Measurements from ENCODE around the gene VEGFA.
A peak's percentile ranks its signal among the peaks of the same experiment; 100 is the strongest.

Gene VEGFA

DNA sequence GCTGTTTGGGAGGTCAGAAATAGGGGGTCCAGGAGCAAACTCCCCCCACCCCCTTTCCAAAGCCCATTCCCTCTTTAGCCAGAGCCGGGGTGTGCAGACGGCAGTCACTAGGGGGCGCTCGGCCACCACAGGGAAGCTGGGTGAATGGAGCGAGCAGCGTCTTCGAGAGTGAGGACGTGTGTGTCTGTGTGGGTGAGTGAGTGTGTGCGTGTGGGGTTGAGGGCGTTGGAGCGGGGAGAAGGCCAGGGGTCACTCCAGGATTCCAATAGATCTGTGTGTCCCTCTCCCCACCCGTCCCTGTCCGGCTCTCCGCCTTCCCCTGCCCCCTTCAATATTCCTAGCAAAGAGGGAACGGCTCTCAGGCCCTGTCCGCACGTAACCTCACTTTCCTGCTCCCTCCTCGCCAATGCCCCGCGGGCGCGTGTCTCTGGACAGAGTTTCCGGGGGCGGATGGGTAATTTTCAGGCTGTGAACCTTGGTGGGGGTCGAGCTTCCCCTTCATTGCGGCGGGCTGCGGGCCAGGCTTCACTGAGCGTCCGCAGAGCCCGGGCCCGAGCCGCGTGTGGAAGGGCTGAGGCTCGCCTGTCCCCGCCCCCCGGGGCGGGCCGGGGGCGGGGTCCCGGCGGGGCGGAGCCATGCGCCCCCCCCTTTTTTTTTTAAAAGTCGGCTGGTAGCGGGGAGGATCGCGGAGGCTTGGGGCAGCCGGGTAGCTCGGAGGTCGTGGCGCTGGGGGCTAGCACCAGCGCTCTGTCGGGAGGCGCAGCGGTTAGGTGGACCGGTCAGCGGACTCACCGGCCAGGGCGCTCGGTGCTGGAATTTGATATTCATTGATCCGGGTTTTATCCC, at the start of gene VEGFA:
VEGFA (plus strand) TSS at position 686 of the 846 bp plus-strand sequence.
- DNase-seq = peak; percentile 96

DNA sequence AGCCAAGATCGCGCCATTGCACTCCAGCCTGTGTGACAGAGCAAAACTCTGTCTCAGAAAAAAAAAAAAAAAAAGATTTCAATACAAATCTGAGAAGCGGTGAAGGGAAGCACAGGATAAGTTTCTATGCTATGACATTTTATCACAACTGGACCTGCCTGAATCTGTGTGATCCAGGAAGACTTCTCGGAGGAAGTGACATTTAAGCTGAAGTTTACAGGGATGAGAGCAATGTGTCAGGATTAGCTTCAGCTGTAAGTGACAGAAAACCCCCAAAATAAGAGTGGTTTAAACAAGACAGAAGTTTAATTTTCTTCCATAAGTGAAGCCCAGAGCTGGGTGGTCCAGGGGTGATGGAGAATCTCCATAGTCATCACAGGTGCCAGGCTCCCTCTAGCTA, 49.0 kb upstream of the VEGFA start:
- no peak for DNase-seq

DNA sequence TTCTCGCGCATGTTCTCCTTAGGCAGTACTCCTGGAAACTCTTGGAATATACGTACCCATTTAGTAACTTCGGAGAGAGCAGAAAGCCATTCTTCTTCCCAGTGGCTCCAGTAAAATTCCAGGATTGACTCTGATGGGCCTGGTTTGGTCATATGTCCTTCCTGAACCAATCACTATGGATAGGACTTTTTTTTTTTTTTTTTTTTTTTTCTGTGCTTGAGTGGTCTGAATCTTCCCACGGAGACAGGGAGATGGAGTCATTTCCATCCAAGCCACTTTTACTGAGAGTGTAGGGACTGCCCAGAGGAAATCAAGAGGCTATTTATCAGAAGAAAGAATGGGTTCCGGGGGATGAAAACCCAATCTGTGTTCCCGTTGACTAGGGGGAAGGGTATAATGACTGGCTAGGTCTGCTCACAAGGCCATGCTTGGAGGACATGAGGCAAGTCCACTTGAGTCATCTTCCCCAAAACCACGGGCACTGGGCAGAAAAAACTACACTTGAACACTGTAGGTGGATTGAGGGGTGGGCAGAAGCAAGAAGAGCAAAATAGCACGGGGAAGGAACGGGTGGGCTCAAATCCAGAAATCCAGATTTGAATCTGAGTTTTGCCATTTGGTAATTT, 47.0 kb upstream of the VEGFA start:
- DNase-seq = no peak

DNA sequence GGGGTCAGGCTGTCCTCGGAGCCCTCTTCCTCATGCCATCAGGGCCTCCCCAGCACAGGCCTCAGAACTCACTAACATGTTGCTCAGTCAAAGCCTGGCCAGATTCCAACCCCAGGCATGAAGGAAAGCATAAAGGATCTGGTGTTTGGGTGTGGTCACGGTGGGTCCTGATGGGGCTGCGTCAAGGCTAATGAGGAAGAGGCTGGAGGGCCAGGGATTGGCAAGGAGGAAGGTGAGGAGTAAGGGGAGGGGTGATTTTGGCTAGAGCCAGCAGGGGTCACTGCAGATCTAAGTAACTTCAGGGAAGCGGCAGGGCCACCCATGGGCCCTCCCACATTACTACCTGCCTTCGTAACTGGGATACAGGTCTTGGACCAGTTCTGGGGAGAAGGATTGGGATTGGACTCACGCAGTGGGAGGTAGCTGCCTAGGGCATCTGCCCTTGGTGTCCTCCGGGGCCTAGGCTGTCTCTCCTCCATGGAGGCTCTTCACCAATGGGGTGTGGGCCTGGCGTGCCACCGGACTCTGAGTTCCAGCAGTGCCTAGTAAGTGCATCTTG, 46.2 kb upstream of the VEGFA start:
- DNase-seq = peak; percentile 56

DNA sequence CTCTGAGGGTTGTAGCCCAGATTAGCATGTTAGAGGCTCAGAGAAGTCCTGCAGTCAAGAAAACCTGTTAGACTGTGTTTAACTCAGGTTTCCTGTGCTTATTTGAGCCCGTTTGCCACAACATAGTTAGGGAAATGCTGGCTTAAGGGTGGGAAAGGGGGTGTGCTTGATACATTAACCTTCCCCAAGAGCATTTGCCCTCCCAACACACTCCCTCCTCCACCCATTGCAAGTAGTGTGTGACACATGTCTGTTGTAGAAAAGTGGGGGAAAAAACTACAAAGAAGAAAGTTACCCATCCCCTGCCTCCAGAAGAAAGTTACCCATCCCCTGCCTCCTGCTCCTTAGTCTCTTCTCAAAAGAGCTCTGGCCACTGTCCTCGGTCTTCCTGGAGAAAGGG, 45.7 kb upstream of the VEGFA start:
- DNase-seq = no peak

DNA sequence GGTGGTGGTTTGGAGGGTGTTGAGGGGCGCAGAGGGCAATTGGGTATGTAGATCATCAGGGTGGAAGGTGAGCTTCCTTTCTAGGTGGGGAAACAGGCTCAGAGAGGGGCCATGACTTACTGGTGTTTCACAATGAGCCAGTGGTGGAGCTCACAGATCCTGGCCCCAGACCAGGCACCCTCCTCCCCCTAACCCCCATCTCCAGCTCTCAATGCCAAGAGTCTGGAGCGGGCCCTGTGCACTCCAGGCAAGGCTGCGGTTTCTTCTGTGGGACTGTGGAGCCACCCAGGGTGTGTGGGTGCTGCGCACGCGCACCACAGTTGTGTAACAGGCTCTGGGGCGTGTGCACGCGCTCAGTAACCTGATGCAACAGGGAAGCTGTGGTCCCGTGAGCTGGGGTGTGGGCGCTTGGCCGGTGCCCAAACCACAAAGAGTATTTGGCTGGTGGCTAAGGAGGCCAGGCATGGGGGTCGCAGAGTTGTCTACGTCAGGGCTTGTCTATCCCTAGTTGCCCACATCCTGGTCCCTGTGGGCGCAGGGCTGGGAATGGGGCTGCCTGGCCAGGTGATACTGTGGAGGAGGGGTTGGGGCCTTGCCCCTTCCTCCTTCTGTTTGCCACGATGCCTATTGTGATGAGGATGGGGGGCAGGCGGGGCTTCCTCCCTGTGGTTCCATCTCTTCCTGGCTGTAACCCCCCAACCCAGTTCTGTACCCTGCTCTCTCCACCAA, 44.9 kb upstream of the VEGFA start:
- DNase-seq = peak; percentile 81

DNA sequence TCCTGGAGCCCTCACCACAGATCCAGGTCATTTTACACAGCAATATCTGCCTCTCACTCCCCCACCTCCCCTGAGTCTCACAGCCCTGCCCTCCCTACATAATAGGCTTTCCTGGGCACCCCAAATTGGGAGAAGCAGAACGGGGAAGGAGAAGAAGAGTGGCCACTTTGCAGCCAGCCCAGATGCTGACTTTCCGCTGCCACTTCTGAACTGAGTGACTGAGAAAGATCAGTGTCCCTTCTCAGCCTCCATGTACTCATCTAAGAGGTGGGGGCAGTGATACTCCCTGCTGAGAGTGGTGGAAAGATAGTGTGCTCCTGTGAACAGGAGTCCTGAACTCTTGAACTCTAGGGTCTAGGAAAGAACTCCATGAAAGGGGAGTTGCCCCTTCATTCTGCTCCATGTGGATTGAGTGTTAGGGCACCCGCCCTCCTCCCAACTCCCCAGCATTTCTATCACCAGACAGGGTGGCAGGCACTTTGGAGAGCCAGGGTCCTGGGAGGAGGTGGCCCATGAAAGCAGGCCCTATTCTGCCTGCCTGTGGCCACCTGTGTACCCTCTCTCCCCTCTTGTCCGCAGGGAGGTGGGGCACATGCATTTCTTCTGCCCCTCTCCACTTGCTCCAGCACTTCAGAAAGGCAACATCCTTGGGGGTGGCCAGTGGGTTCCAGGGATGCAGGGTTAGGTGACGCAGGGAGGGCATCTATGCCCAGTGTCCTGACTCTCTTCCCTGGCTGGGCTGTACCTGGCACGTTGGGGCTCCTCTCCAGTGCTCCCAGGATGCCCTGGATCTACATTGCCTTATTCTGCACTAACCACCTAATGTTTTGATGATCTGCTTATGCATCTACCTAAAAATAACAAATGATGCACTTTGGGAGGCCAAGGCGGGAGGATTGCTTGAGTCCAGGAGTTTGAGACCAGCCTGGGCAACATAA, 44.1 kb upstream of the VEGFA start:
- DNase-seq = peak; percentile 27

DNA sequence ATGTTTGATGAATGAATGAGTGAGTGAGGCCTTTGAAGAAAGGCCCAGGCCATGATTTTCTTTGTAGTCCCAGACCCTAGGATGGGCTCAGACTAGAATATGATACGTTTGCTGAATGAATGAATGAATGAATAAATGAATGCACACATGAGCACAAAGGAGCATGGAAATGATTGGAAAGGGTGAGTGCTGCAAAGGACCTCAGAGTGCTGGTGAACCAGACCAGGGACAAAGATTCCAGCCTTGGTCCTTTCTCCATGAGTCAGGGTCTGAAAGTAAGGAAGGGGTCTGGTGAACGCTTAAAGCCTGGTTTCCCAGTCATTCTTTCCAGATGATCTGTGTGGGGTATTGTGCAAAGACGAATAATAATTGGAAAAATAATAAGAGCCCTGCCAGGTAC, 42.4 kb upstream of the VEGFA start:
- no peak for DNase-seq

DNA sequence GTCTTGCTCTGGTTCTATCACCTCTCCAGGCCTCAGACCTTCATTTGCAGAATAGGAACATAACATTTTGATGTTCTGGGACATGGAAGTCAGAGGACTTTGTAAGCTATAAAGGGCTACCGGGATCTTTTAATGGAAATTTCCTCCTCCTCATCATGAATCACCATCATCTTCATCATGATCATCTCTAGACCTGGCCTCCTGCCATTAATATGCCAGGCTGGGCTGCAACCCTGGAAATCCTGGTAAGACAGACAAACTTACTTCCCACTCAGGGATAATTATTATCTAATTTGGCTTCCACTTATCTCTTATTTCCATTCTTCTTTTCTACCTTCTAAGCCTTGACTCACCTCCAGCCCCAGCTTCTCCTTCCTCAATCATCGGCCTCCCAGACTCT, 41.4 kb upstream of the VEGFA start:
- DNase-seq = no peak

DNA sequence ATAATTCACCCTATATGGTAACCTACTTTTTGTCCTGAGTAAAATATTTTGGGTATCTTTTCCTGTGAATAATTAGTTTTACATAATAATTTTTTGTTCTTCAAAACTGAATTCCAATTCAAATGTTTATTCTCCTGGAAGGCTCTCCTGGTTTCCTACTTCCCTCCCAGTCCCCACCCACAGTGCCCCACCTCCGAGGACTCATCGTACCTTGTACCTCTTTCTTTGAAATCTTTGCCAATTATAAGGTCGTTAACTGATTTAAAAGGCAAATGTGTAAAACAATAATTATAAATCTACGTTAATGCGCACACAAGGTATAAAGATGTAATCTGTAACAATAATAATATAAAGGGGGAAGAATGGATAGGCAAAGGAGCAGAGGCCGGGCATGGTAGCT, 40.5 kb upstream of the VEGFA start:
- no peak for DNase-seq

DNA sequence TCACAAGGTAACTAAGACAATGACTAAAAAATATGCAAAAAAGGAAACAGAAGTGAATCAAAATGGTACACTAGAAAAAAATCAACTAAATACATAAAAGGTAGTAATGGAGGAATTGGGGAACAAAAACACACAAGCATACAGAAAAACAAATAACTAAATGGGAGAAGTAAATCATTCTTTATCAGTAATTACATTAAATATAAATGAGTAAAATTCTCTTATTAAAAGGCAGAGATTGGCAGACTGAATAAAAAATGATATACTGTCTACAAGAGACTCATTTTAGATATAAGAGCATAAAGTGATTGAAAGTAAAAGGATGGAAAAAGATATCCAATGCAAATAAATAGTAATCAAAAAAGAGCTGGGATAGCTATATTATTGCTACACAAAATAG, 39.4 kb upstream of the VEGFA start:
- DNase-seq = no peak

DNA sequence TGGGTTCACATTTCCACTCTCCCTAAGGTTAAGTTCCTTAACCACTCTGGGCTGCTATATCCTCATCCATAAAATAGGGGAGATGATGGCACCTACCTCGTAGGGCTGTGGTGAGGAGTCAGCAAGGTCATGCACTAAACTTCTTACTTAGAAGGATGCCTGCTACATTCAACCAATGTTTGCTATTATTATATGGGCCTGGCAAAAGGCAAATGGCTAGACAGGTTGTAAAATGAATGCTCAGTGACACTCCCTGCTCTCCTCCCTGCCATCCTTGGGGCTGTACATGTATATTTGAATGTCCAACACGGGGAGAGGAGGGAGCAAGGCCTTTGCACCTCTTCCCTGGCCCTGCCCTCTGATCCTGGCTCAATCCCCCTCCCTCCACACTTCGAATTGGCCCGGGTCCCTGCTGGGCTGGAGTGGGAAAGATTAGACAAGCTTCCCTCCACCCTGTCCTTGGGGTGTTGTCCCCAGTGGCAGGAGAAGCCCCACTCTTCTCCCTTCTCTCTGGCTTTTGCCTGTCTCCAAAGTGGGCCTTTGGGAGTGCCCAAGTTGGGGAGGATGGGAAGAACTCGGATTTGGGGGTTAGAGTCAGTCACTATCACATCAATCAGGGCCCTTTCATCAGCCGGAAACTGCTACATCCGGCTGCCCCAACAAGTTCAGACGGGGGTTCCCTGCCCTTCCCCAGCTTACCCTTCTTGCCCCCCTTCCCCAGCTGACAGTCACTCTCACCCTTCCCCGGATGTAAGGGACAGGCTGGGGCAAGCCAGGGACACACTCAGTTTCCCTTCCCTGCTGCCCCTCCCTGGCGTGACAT, 36.3 kb upstream of the VEGFA start:
- DNase-seq = no peak

DNA sequence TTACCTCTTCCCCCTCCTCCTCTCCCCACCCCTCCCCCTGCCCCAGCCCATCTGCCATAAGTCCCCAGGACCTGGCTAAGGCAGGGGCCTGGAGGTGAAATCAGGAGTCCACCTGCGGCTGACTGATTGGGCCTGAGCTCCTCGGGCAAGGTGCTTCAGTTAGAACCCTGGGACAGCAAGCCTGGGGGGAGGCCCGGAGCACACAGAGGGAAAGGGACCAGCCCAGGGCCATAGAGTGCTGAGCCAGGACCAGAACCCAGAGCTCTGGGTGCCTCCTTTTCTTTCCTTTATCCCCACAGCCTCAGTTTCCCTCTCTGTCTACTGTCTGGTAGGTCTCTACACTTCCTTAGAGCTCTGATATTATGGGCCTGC, 35.7 kb upstream of the VEGFA start:
- DNase-seq = no peak

DNA sequence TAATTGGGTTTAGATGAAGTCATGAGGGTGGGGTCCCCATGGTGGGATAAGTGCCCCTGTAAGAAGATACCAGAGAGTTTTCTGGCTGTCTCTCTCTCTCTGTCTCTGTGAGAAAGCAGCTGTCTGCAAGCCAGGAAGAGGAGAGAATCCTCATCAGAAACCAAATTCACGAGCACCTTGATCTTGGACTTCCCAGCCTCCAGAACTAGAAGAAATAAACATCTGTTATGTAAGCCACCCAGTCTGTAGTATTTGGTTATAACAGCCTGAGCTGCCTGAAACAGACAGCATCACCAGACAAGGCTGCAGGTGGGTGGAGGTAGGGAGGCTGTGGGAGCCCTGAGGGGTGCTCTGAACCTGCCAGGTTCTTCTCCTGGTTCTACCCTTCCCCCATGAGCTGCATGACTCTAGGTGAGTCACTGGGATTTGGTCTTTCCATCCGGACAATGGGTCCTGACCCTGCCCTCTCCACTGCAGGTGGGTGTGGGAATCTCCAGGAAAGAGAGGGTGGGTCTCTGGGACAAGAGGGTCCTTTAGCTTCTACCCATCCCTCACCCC, 34.3 kb upstream of the VEGFA start:
- DNase-seq = no peak

DNA sequence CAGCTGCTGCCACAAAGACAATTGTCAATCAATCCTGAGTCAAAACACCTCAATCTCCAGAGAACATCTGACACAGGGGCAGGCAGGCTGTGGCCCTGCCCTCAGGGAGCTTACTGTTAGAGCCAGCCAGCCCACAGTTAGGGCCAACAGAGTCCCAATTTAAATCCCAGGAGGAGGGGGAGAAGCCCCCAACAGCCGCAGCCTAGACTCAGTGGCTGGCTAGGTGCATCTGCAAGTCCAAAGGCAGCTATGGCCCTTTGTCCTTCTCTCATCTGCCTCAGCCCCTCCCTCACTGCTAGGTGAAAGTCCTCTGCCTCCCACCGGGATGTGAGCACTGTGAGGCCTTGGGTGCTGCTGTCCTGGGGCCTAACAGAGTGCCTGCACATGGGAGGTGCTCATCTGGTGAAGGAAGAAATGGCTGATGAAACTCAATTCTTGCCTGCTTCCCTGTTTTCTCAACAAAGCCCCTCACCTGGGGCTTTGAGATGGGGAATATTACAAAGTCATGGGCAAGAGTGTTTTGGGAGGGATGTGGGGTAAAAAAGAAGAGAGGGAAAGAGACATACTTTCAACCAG, 33.7 kb upstream of the VEGFA start:
- DNase-seq = no peak

DNA sequence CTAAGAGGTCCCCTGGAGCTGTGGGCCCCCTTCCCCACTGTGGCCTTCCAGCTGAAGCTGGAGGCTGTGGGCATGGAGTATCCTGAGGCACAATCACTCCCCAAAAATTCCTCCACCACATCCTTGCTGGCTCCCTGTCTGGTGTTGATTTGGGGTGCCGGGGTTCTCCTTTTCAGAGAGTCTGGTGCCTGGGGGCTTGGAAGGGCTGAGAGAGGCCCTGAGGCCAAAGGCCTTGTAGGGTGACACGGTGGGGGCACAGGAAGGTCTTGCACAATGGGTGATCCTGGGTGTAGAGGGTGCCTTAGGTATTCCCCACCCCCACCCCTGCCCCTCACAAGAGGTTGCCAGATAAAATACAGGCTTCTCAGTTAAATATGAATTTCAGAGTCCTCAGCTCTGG, 33.2 kb upstream of the VEGFA start:
- no peak for DNase-seq

DNA sequence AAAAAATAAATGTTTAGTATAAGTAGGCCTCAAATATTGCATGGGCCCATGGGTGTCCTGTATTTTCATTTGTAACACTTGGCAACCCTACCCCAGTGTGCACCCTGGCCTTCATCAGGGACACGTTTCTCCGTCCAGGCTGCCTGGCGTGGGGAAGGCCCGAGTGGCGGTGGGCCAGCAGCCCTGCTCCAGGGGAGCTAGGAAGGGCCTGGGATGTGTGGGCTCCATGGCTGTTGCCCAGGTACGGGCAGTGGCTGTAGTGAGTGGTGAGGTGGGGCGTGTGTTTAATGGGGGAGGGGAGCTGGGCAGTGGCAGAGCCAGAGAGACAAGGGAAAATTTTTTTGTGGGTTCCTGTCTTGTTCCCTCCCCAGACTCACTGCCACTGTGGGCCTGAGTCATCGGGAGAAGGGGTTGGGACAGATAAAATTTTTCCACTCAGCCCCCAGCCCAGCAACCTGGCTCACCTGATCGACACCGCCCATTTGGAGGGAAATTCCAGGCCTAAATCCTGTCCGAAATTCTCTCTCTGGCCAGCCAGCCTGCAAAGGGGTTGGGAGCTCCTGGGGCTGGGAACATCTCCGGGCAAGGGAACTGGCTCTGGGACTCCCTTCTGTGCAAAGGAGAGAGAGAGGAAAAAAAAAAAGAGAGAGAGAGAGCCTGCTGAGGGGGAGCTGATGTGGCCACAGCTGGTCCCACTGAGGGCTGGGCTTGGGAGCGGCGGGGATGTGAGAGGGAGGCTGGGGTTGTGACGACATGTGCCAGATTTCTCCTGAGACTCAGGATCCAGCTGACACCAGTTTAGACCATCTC, 32.5 kb upstream of the VEGFA start:
- DNase-seq = no peak

DNA sequence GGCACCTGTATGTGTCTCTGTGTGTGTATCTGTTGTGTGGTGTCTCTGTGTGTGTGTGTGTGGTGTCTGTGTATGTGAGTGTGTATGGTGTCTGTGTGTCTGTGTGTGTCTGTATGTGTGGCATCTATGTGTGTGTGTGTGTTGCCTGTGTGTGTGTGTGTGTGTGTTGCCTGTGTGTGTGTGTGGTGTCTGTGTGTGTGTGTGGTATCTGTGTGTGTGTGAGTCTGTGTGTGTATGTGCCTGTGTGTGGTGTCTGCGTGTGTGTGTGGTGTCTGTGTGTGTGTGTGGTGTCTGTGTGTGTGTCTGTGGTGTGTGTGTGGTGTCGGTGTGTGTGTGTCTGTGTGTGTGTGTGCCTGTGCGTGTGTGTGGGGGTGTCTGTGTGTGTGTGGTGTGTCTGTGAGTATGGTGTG, 31.7 kb upstream of the VEGFA start:
- DNase-seq = no peak

DNA sequence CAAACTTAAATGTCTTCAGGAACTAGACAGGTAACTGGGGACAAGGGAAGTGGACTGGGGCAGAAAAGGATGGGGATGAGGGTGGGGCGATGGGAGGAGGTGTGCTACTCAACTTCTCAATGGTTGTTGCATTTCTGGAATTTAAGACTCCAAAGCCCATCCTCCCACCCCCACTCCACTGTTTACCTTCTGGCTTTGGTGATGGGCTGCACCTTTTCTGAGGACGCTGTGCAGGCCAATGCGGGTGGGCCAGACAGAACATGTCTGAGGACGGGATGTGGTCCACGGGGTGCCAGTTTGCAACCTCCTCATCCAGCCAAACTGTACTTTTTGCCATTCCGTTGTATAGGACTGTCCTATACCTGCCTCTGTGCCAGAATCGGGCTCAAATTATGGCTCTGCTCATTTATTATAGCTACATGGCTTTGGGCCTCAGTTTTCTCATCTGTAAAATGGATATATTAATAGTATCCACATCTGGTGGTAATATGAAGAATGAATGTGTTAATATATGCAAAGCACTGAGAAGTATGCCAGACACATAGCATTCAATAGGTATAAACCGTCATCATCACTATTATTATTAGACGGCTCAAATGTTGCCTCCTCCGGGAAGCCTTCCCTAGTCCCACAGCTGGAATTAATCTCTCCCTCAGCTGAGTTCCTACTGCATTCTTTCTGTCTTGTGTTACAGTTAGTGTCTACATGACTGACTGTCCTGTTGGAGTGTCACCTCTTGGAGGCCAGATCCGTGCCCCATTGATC, 31.0 kb upstream of the VEGFA start:
- DNase-seq = no peak

Measured in right forelimb (tissue), 1 donor.